H1 (cell line): ENCODE results near the gene MYORG. TPM values are rescaled to one million over a fixed set of nuclear protein-coding genes. Genes with fewer than 3 reads are reported as not detected.

Experiments
- ATF3 ChIP-seq: IDR thresholded peaks from 2 replicates; pipeline ENCODE4 v1.6.1; 2011; ENCODE audit warnings: low read depth, mild to moderate bottlenecking, low read length; ENCODE audit not compliant: insufficient read depth
- RXRA ChIP-seq: IDR thresholded peaks from 2 replicates; pipeline ENCODE4 v1.6.1; 2011; ENCODE audit warnings: low read depth, mild to moderate bottlenecking, low read length, moderate library complexity; ENCODE audit not compliant: insufficient read depth
- SAP30 ChIP-seq: fragments of 300-600 bp; sonication (generic); IDR thresholded peaks from 2 replicates; pipeline ENCODE4 v1.7.1; 2012; ENCODE audit warnings: low read length, moderate library complexity, mild to moderate bottlenecking, inconsistent platforms; ENCODE audit not compliant: insufficient read depth, insufficient replicate concordance
- SUZ12 ChIP-seq: fragments of 200-600 bp; sonication (generic); IDR thresholded peaks from 2 replicates; pipeline ENCODE4 v1.6.1; 2012; ENCODE audit warnings: mild to moderate bottlenecking, inconsistent platforms, low read length, moderate library complexity, mixed read lengths
- YY1 ChIP-seq: IDR thresholded peaks from 2 replicates; pipeline ENCODE4 v1.6.1; 2011; ENCODE audit warnings: low read depth, mild to moderate bottlenecking, low read length
- polyA plus RNA-seq, 7 experiments: library from polyadenylated mRNA; depleted of rRNA in 3 of 7; stranded (reverse) in 5 of 7; unstranded in 2 of 7; fragments of >200 nt in 5 of 7; fragments of 200-250 nt in 2 of 7; gene quantifications; 1 replicate in 5 of 7; 2 replicates in 1 of 7; 4 replicates in 1 of 7; pipeline versions ENCODE4 v1.2.1 to v1.2.3, GENCODE V29; 2011 to 2013; ENCODE audit warnings: missing spikeins in 2 of 7, mixed read lengths in 2 of 7
- total RNA-seq: library from RNA; stranded (reverse); fragmentation: NEBNext Ultra II Directional; extraction: Animal tissue kit (Norgen Biotek cat#: 25700); gene quantifications from 2 replicates; pipeline ENCODE4 v1.2.1, GENCODE V29; 2021

The MYORG gene
- total and polyA plus RNA-seq, 2 of the 8 experiments (the other 6 are each of a cell fraction or from before 2014, with no cell fraction given), result 1.2 to 5.9 TPM

- TF ChIP-seq RXRA (no peak), SUZ12 (no peak), YY1 (no peak), SAP30 (no peak), ATF3 (no peak)
- TF ChIP-seq, all 59 proteins: peak for 0
Observed at GRCh38 chr9:34322899-34323591, 53.7 kb downstream of the MYORG start (continued).
